Activated T-cell treated with anti-CD3 and anti-CD28 coated beads, Interleukin-2, amount 50 U/mL, for 72 hours (primary cell): ENCODE results near the gene PHAF1. TPM values are rescaled to one million over a fixed set of nuclear protein-coding genes. Genes with fewer than 3 reads are reported as not detected.
A peak's percentile ranks its signal among the peaks of the same experiment; 100 is the strongest.

Source experiments
- ATAC-seq, 2 donors: fragments of 150-1000 bp; cut with Tn5 transposase; replicated peaks in 1 of 2; 2 replicates each; pipeline ENCODE4 v1.10.0; 2021; ENCODE audit warnings: moderate library complexity in 2 of 2, mild to moderate bottlenecking in 1 of 2
- DNase-seq, 2 donors: peaks; one replicate each; pipeline ENCODE4 v3.0.0; 2021 to 2022; ENCODE audit warnings: mixed read lengths in 1 of 2
- H3K27ac Mint-ChIP-seq: one replicate; pipeline ENCODE4 v1.8.0; 2022; ENCODE audit warnings: mild to moderate bottlenecking, moderate library complexity, mixed read lengths
- H3K27me3 Mint-ChIP-seq: one replicate; pipeline ENCODE4 v1.8.0; 2022; ENCODE audit warnings: low read depth, mixed read lengths
- H3K36me3 Mint-ChIP-seq, 2 donors: one replicate each; pipeline ENCODE4 v1.8.0; 2022; ENCODE audit warnings: mixed read lengths in 2 of 2, mild to moderate bottlenecking in 1 of 2; ENCODE audit not compliant: insufficient read depth in 2 of 2
- H3K4me1 Mint-ChIP-seq: one replicate; pipeline ENCODE4 v1.8.0; 2022; ENCODE audit warnings: low read depth, mixed read lengths
- H3K4me3 Mint-ChIP-seq, 2 donors: one replicate each; pipeline ENCODE4 v1.8.0; 2022; ENCODE audit warnings: mild to moderate bottlenecking in 2 of 2, mixed read lengths in 2 of 2, moderate library complexity in 2 of 2
- H3K9me3 Mint-ChIP-seq, 2 donors: one replicate each; pipeline ENCODE4 v1.8.0; 2022; ENCODE audit warnings: mixed read lengths in 2 of 2
- total RNA-seq, 2 donors: library from RNA; stranded (reverse); gene quantifications; one replicate each; pipeline ENCODE4 v1.2.3, GENCODE V29; 2022

PHAF1 gene
- total RNA-seq, 2 donors from 2014 or later: 14.8 to 18.2 TPM

DNA sequence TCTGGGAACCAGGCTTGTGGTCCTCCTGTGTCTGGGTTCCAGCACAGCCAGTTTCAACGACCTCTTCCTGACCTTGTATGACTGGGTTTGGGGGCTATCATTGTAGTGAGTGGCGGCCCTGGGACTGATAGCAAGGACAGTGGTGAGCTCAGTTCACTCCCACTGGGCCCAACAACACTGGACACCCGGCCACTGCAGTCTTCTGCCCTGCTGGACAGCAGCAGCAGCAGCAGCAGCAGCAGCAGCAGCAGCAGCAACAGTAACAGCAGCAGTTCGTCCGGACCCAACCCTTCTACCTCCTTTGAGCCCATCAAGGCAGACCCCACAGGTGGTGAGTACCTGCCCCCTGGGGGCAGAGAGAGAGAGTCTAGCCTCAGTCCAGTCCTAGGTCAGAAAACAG is 85.9 kb downstream of the PHAF1 start:
- no peak for ATAC-seq
- no peak for DNase-seq
- peaks cover 50% of the 10 kb centered on the region for H3K4me1 Mint-ChIP-seq
- peak overlapping the region; percentile 76 for H3K27ac Mint-ChIP-seq
- H3K36me3 Mint-ChIP-seq: peaks cover 8 to 26% of the 10 kb centered on the region in 2 donors
- no peak overlapping the region for H3K4me3 Mint-ChIP-seq
- no peaks in the 10 kb centered on the region for H3K9me3 Mint-ChIP-seq
- H3K27me3 Mint-ChIP-seq: no peaks in the 10 kb centered on the region

DNA sequence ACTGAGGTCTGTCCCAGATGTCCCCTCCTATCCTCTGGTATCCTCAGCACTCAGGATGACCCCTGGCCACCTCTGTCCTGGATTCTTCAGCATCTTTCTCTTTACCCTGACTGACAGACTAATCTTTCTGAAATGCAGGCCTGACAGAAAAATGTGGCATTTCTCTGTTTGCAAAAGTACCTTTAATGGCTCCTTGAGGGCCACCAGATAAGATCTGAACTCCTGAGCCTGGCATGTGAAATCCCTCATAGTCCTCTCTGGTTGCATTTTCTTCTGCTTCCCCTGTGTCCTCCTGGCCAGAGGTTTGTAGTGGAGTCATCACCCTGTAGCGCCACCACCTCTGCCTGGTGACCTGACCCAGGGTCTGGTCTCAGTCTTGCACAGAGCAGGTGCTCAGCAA is 87.1 kb downstream of the PHAF1 start:
- Mint-ChIP-seq H3K36me3 (peaks cover 8 to 26% of the 10 kb centered on the region in 2 donors), H3K27me3 (no peaks in the 10 kb centered on the region), H3K27ac (no peak overlapping the region), H3K4me1 (peaks cover 40% of the 10 kb centered on the region), H3K9me3 (no peaks in the 10 kb centered on the region), H3K4me3 (no peak overlapping the region)
- DNase-seq (no peak), ATAC-seq (no peak)

DNA sequence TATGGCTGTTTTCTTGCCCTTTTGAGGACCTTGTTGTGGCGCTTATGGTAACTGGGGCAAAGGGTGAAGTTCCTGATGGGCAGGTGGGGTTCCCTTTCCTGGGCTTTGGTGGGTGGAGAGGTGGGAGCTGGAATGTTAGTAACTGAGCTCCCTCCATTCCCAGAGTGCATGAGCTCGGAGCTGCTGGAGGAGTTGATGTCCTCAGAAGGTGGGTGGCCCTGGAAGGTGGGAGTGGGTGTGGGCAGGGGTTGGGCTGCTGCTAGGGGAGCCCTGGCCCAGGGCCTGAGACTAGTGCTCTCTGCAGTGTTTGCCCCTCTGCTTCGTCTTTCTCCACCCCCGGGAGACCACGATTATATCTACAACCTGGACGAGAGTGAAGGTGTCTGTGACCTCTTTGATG is 88.0 kb downstream of the PHAF1 start:
- H3K4me3 Mint-ChIP-seq: no peak overlapping the region
- peaks cover 36% of the 10 kb centered on the region for H3K4me1 Mint-ChIP-seq
- no peak overlapping the region for H3K27ac Mint-ChIP-seq

More for the DNA sequence above, 88.0 kb downstream of the PHAF1 start:
- Mint-ChIP-seq H3K9me3 (no peaks in the 10 kb centered on the region), H3K27me3 (no peaks in the 10 kb centered on the region), H3K36me3 (peaks cover 8 to 25% of the 10 kb centered on the region in 2 donors)
- no peak for DNase-seq
- ATAC-seq: no peak

Other genes starting within 250 kb of the PHAF1 start
- gene PDP2, start 229.4 kb upstream of the PHAF1 start, total RNA-seq: 10 to 100 TPM; 31.8 TPM
- not detected for gene CDH16, start 191.1 kb upstream of the PHAF1 start, total RNA-seq
- 1 to 10 TPM; 1.6 to 3.1 TPM for gene RRAD, start 184.4 kb upstream of the PHAF1 start, total RNA-seq
- 100 to 1,000 TPM; 145 to 167 TPM for gene CIAO2B, start 175.5 kb upstream of the PHAF1 start, total RNA-seq
- gene CES2, start 174.4 kb upstream of the PHAF1 start, total RNA-seq: 10 to 100 TPM; 28.7 to 33.3 TPM
- gene CES3, start 148.7 kb upstream of the PHAF1 start, total RNA-seq: 10 to 100 TPM in 1 of 2 donors, 1 to 10 TPM in 1; 6.9 to 11.5 TPM
- gene CES4A, start 121.4 kb upstream of the PHAF1 start, total RNA-seq: 10 to 100 TPM; 24.4 to 38.8 TPM
- 100 to 1,000 TPM; 106 to 133 TPM for gene CBFB, start 80.8 kb upstream of the PHAF1 start, total RNA-seq
- 1 to 10 TPM; 5.7 to 7.5 TPM for gene B3GNT9, start 41.1 kb downstream of the PHAF1 start, total RNA-seq
- gene TRADD, start 50.0 kb downstream of the PHAF1 start, total RNA-seq: 10 to 100 TPM; 38.1 to 50.7 TPM
- gene FBXL8, start 50.0 kb downstream of the PHAF1 start, total RNA-seq: 10 to 100 TPM; 32.1 to 37.1 TPM
- gene HSF4, start 54.8 kb downstream of the PHAF1 start, total RNA-seq: 10 to 100 TPM; 63.4 to 87.7 TPM
- gene NOL3, start 60.6 kb downstream of the PHAF1 start, total RNA-seq: 10 to 100 TPM; 21.6 to 30.6 TPM
- gene MATCAP1, start 74.0 kb downstream of the PHAF1 start, total RNA-seq: 10 to 100 TPM; 31.9 to 34.3 TPM
- not detected for gene EXOC3L1, start 80.2 kb downstream of the PHAF1 start, total RNA-seq
- gene E2F4, start 82.2 kb downstream of the PHAF1 start, total RNA-seq: 10 to 100 TPM; 82.8 to 91.7 TPM
- 1 to 10 TPM; 3.0 to 3.1 TPM for gene ELMO3, start 89.2 kb downstream of the PHAF1 start, total RNA-seq
- gene TMEM208, start 117.2 kb downstream of the PHAF1 start, total RNA-seq: 10 to 100 TPM; 29.8 to 31.0 TPM
- 100 to 1,000 TPM; 106 to 114 TPM for gene FHOD1, start 137.5 kb downstream of the PHAF1 start, total RNA-seq
- gene SLC9A5, start 139.0 kb downstream of the PHAF1 start, total RNA-seq: 1 to 10 TPM; 7.6 to 7.9 TPM
- gene PLEKHG4, start 169.6 kb downstream of the PHAF1 start, total RNA-seq: 10 to 100 TPM; 30.4 to 46.9 TPM
- gene KCTD19, start 216.8 kb downstream of the PHAF1 start, total RNA-seq: 1 to 10 TPM; 7.9 to 8.5 TPM
- 1 to 10 TPM; 3.1 to 4.4 TPM for gene LRRC36, start 216.9 kb downstream of the PHAF1 start, total RNA-seq